Dermis blood vessel endothelial cell (primary cell): ENCODE results near the gene AP2A2. TPM values are rescaled to one million over a fixed set of nuclear protein-coding genes. Genes with fewer than 3 reads are reported as not detected.

ENCODE experiments used
- DNase-seq: peaks from one replicate; pipeline ENCODE4 v3.0.0; 2010
- total RNA-seq: library from RNA; depleted of rRNA; stranded (reverse); fragments of >200 nt; gene quantifications from 2 replicates; pipeline ENCODE4 v1.2.3, GENCODE V29; 2014

The AP2A2 gene
- total RNA-seq, 1 donor from 2014 or later, result 51.1 TPM

DNA sequence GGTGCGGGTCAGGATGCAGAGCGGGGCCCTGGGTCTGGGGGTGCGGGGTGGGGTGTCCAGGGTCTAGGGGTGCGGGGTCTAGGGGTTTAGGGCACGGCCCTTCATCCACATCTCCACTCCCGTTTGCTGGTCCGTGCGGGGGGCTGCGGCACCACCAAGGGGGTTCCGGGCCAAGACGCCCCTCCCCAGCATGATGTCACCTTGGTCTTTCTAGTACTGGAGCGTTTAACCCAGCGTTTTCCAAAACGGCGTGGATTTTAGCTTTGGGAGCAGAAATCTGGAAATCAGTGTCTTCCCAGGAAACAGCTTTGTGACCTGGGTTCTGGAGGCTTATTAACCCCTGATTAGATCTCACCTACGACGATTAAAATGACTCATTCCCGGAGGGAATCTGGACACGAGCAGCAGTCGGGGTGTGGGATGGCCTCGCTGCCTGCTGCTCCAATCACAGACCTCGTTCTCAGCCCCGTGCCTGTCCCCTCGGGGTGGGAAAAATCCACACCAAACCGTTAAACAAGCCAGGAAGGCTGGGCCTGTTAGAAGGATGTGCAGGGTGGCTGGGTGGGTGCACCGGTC lies 759 bp downstream of the AP2A2 start:
- DNase-seq, result peak; percentile 89

DNA sequence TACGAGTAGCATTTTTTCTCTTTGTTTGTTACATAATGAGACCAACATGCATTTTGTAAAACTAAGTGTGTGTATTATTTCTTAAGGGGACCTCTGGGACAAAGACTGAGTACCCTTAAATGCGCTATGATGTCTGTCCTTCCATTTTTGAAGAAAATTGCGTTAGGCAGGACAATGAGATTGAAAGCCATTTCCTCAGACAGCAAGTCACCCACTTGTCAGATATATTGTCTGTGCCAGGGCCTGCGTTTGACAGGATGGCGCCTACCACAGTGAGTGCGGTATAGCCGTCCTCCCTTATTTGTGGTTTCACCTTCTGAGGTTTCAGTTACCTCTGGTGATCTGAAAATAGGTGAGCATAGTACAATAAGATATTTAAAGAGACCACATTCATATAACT lies 2.2 kb downstream of the AP2A2 start:
- no peak for DNase-seq

DNA sequence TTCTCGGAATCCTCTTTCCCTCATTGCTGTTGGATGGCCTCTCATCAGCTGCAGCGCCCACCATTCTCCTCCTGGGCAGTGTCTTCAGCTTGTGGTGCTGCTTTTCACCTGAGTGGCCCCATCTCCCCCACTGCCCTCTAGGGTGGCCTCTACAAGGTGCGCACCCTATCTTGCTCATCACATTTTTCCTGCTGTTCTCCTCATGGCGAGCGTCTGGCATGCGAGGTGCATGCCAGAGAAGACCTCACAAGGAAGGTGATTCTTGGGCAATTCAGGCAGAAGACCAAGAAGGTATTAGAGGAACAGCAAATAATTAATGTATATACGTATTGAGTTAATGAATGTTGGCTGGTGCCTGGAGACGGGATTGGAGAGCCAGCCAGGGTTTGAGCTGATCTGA lies 3.1 kb downstream of the AP2A2 start:
- DNase-seq, result no peak

DNA sequence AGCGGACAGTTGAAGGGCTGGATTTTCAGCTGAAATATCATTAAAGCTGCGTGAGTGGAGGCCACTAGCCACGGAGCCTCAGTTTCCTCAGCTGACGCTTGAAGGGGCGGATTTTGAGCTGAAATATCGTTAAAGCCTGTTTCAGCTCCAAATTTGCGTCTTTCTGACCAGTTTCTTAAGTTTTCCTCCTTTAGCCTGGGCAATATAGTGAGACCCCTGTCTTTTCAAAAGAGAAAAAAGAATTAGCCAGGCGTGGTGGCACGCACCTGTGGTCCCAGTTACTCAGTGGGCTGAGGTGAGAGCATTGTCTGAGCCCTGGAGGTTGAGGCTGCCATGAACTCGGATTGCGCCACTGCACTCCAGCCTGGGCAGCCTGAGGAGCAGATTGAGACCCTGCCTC lies 3.7 kb downstream of the AP2A2 start:
- no peak for DNase-seq

DNA sequence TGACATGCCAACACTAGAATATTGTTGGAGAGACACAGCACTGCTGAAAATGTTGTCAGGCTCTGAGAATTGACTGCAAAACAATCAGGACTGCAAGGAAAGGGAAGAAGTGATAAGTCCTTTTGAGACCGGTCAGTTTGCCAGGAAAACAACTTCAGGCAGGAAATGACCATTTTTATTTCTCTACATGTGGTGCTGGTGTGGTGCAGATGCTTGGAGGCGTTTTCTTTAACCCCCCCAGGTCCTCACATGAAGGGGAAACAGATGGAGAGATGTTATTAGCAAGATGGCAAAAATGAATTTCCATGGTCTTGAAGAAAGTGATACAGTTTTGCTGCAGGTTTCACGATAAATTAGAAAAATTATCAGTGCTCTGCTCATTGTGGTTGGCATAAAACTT lies 5.7 kb downstream of the AP2A2 start:
- peak; percentile 90 for DNase-seq

GRCh38 chr11:932435-932834 lies 6.8 kb downstream of the AP2A2 start:
- peak; percentile 82 for DNase-seq

- peak; percentile 34 for DNase-seq
Observed at GRCh38 chr11:933142-933851, 7.6 kb downstream of the AP2A2 start.

- DNase-seq, result no peak
Observed at GRCh38 chr11:933936-934335, 8.3 kb downstream of the AP2A2 start.

- no peak for DNase-seq
Observed at GRCh38 chr11:934527-934926, 8.9 kb downstream of the AP2A2 start.

DNA sequence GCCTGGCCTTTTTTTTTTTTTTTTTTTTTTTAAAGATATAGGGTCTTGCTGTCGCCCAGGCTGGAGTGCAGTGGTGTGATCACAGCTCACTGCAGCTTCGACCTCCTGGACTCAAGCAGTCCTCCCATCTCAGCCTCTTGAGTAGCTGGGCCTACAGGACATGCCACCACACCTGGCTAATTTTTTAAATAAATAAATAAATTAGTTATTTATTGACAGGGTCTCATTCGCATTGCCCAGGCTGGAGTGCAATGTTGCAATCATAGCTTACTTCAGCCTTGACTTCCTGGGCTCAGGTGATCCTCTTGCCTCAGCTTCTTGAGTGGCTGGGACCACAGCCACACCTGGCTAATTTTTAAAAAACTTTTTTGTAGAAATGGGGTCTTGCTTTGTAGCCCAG lies 10.5 kb downstream of the AP2A2 start:
- DNase-seq, result no peak

GRCh38 chr11:937841-938261 lies 12.2 kb downstream of the AP2A2 start:
- no peak for DNase-seq

- peak; percentile 82 for DNase-seq
Observed at GRCh38 chr11:940496-941135, 14.9 kb downstream of the AP2A2 start.

- no peak for DNase-seq
Observed at GRCh38 chr11:942823-943222, 17.2 kb downstream of the AP2A2 start.

DNA sequence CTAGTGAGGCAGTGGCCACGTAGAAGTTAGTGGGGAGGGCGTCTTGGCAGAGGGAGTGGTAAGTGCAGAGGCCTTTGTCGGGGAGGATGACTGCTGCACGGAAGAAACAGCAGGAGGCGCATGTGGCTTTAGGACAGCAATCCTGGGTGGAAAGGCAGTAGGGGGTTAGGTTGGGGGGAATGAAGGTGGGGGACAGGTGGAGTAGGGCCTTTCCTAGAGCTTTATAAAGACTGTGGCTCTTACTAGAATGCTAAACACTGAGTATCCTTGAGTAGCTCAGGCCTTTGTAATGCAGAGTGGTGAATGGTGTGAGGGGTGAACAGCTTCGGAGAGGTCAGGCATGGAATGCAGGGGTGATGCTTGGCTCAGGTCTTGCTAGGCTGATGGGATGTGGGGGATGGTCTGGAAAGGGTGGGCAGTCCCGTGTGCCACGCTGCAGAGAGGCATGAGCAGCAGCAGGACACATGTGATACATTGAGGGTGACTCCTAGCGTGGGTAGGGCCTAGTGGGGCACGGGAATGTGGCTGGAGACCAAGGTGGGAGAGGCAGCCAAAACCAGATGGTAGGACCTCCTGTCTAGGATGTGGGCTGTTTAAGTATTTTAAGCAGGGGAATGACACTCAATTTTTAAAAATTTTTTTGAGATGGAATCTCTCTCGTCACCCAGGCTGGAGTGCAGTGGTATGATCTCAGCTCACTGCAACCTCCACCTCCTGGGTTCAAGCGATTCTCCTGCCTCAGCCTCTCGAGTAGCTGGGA lies 19.2 kb downstream of the AP2A2 start:
- no peak for DNase-seq

- no peak for DNase-seq
Observed at GRCh38 chr11:945986-946385, 20.3 kb downstream of the AP2A2 start.

GRCh38 chr11:947744-948143 lies 22.1 kb downstream of the AP2A2 start:
- DNase-seq, result no peak

- DNase-seq, result no peak
Observed at GRCh38 chr11:951507-951906, 25.8 kb downstream of the AP2A2 start.

- DNase-seq, result no peak
Observed at GRCh38 chr11:952406-953385, 27.0 kb downstream of the AP2A2 start.

DNA sequence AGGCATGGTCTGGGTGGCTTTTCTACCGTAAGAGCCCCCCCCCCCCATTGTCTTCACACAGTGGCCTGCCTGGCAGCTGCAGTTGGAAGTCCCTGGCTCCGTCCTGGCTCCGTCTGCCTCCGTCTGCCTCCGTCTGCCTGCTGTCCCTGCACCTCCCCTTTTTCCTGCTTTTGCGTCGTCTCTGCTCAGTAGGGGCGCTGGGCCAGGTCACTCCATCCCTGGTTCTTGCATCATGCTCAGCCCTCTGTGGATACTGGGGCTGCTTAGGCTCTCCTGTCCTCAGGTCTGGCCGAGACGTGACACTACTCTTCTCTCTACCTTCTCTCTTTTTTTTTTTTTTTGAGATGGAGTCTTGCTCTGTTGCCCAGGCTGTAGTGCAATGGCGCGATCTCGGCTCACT lies 27.8 kb downstream of the AP2A2 start:
- DNase-seq, result no peak

DNA sequence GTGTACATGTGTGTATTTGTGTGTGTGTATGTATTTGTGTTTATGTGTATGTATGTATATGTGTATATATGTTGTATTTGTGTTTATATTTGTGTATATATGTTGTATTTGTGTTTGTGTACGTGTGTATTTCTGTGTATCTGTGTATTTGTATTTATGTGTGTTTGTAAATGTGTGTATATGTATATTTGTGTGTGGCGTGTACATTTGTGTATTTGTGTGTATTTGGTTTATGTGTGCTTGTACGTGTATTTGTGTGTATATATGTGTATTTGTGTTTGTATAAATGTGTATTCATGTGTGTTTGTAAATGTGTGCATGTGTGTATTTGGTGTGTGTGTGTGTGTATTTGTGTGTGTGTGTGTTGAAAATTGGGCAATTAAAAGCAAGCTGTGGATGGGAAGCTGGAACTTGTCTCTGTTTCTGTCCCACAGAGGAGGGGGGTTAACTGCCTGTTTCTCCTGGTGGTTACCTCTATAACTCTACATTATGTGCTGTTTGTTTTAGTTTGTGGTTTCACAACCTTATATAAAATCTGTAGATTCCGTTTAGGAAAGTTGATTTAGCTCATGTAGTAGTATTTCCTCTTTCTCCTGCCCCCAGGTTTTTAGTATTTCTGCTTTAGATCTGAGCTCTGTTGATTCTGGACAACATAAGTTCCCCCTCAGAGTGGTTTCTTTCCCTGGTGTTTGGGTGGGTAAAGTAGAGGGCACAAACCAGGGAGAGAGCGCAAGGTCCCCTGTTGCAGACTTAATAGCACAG lies 28.9 kb downstream of the AP2A2 start:
- DNase-seq, result no peak
